HEK293T (cell line): ENCODE results near the gene LRSAM1.

ENCODE experiments used
- ARNT ChIP-seq: fragments of 450-650 bp; IDR thresholded peaks from 2 replicates; pipeline ENCODE4 v1.6.1; 2017; ENCODE audit warnings: mild to moderate bottlenecking
- BHLHE40 ChIP-seq: fragments of 450-650 bp; IDR thresholded peaks from 2 replicates; pipeline ENCODE4 v1.6.1; 2016; ENCODE audit warnings: mild to moderate bottlenecking, moderate library complexity, borderline replicate concordance
- CTBP1 ChIP-seq: fragments of 450-650 bp; IDR thresholded peaks from 2 replicates; pipeline ENCODE4 v1.6.1; 2016; ENCODE audit warnings: borderline replicate concordance
- ELF4 ChIP-seq: fragments of 450-650 bp; IDR thresholded peaks from 2 replicates; pipeline ENCODE4 v1.6.1; 2017; ENCODE audit warnings: antibody characterized with exemption
- FOXK2 ChIP-seq: fragments of 450-650 bp; IDR thresholded peaks from 2 replicates; pipeline ENCODE4 v1.6.1; 2016; ENCODE audit warnings: mild to moderate bottlenecking
- FOXM1 ChIP-seq: fragments of 450-650 bp; IDR thresholded peaks from 2 replicates; pipeline ENCODE4 v1.6.1; 2017; ENCODE audit warnings: mild to moderate bottlenecking, borderline replicate concordance
- HDGF ChIP-seq: fragments of 450-650 bp; IDR thresholded peaks from 2 replicates; pipeline ENCODE4 v1.6.1; 2017; ENCODE audit warnings: antibody characterized with exemption, borderline replicate concordance
- L3MBTL2 ChIP-seq: fragments of 450-650 bp; conservative IDR thresholded peaks from 2 replicates; pipeline ENCODE4 v1.6.1; 2016; ENCODE audit warnings: mild to moderate bottlenecking
- LEF1 ChIP-seq: fragments of 450-650 bp; IDR thresholded peaks from 2 replicates; pipeline ENCODE4 v1.6.1; 2017; ENCODE audit warnings: mild to moderate bottlenecking, borderline replicate concordance
- PKNOX1 ChIP-seq: fragments of 450-650 bp; IDR thresholded peaks from 2 replicates; pipeline ENCODE4 v1.6.1; 2016
- SP1 ChIP-seq: fragments of 450-650 bp; IDR thresholded peaks from 2 replicates; pipeline ENCODE4 v1.6.1; 2017
- SUZ12 ChIP-seq: fragments of 450-650 bp; IDR thresholded peaks from 2 replicates; pipeline ENCODE4 v1.6.1; 2016; ENCODE audit warnings: mild to moderate bottlenecking
- TARDBP ChIP-seq: fragments of 450-650 bp; IDR thresholded peaks from 2 replicates; pipeline ENCODE4 v1.6.1; 2016
- ZNF384 ChIP-seq: fragments of 450-650 bp; IDR thresholded peaks from 2 replicates; pipeline ENCODE4 v1.6.1; 2016

- TF ChIP-seq FOXK2 (no peak), HDGF (no peak), SP1 (no peak), BHLHE40 (no peak), L3MBTL2 (no peak), SUZ12 (no peak), PKNOX1 (no peak), FOXM1 (no peak), CTBP1 (no peak), LEF1 (no peak), ELF4 (no peak), ARNT (no peak), TARDBP (no peak), ZNF384 (no peak)
Measured at GRCh38 chr9:127500862-127501261, 49.6 kb downstream of the LRSAM1 start.
